ENCODE results near the gene PKNOX2.

DNA sequence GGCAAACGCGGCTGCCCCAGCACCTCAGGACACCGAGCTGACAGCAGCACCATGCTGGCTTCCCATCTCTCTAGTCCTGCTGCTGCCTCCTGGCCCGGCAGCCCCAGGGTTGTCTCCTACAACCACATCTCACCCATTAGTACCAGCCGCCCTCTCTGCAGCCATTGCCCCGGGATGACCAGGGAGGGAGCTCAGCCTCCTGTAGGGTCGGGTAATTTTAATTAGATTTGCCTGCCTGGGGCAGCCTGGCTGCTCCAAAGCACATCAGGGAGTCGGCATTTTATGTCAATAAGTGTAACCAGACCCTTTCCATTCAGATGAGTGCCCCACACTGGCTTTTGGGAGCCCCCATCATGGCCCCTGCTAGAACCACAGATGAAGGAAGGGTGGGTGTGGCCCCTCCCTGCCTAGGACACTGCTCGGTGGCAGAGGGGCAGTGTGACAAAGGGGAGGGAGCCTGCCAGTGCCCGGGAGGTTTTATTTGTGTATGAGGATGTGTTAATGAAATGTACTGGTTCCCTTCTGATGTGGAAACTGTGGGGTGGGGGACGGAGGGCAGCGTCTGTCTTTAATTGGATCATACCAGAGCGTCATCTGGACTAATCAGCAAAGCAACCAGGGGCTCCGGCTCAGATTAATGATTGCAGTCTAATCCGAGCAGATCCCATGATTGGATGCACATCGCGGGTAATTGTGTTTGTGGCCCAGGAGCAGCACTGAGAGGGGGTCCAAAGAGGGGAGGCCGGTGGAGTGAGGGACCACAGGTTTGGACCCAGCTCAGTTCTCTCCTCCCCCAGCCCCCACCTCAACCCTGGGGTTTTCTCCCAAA is 206.2 kb downstream of the PKNOX2 start:
- TF ChIP-seq, protein P1, sequence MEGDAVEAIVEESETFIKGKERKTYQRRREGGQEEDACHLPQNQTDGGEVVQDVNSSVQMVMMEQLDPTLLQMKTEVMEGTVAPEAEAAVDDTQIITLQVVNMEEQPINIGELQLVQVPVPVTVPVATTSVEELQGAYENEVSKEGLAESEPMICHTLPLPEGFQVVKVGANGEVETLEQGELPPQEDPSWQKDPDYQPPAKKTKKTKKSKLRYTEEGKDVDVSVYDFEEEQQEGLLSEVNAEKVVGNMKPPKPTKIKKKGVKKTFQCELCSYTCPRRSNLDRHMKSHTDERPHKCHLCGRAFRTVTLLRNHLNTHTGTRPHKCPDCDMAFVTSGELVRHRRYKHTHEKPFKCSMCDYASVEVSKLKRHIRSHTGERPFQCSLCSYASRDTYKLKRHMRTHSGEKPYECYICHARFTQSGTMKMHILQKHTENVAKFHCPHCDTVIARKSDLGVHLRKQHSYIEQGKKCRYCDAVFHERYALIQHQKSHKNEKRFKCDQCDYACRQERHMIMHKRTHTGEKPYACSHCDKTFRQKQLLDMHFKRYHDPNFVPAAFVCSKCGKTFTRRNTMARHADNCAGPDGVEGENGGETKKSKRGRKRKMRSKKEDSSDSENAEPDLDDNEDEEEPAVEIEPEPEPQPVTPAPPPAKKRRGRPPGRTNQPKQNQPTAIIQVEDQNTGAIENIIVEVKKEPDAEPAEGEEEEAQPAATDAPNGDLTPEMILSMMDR (IDR thresholded peaks at IDR 0.05) = no peak
- TF ChIP-seq POLR2A (IDR thresholded peaks at IDR 0.05) = no peak
- no peak for TF ChIP-seq POLR2AphosphoS5 (IDR thresholded peaks at IDR 0.05)

Measured in suprapubic skin (tissue), 4 donors.